HG02759 (cell line): ENCODE results near the gene HINT2.

ENCODE experiments used
- ATAC-seq: cut with Tn5 transposase; IDR thresholded peaks from one replicate; pipeline ENCODE4 v1.9.1; 2021; ENCODE audit warnings: mild to moderate bottlenecking, moderate library complexity; ENCODE audit not compliant: unreplicated experiment

The HINT2 gene

GRCh38 chr9:35781066-35781465 lies 33.8 kb downstream of the HINT2 start:
- ATAC-seq, result no peak

DNA sequence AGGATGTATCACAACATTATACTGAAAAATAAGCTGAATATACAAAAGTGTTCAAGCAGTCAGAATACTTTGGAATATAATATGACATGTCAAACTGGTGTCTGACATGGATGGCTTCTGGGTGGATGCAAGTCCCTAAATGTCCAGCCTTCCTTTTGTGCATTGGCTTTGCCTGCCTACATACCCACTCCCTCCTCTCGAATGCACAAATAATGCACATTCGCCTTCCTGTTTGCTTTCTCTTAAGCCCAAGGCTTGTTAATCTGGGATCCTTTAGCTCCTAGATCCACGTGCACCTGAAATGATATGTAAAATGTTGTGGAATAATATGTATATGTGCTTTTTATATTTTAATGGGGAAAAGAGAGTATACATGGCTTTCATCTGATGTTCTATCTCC lies 36.3 kb downstream of the HINT2 start:
- ATAC-seq, result no peak

GRCh38 chr9:35776018-35776417 lies 38.8 kb downstream of the HINT2 start:
- peak; percentile 53 for ATAC-seq

DNA sequence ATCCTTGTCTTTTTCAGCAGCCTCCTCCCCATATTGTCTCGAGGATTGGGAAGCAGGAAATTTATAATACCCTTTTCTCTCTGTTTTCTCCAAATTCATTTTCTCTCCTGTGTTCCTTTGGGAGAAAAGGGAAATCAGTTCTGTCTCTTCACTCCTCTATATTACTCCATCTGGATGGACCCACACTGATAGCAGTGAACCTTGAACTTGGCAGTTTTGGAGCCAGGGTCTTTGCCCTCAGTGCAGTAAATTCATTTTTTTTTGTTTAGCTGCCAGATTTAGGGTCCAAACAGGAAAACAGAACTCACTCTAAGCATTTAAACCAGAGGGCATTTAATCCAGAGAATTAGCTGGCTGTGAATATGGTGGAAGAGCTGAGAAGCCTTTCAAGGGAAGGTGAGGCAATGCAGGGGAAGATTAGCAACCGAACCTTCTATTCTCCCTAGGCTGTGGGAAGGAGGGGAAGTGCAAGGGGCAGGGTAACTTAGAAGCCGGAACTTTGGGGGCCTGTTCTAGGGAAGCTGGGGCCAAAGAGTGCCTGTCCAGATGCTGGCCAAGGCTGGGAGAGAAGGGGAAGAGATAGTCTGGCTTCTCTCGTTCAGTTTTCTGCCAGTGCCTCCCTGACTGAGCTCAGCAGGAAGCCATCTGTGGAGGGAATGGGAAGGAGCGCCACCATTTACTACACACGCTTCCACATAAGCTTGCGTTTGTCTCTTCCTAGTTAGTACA lies 39.8 kb downstream of the HINT2 start:
- ATAC-seq, result no peak

DNA sequence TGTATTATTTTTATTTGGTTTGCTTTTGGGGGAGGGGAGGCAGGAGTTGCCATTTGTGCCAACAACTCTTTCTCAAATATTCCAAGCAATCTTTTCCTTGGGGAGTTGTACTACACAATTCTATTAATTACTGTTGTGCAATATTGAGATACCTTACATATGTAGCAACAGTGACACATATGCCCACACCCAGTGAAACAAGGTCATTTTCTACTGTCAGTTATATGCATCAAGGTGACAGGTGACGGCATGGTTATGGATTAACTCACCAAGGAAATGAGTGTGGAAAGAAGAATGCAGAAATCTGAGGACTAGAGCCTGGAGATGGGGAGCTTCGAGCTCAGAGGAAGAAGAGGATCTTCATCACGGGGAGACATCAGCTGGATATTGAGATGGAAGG lies 42.9 kb downstream of the HINT2 start:
- no peak for ATAC-seq

- no peak for ATAC-seq
Observed at GRCh38 chr9:35771534-35771933, 43.3 kb downstream of the HINT2 start.

DNA sequence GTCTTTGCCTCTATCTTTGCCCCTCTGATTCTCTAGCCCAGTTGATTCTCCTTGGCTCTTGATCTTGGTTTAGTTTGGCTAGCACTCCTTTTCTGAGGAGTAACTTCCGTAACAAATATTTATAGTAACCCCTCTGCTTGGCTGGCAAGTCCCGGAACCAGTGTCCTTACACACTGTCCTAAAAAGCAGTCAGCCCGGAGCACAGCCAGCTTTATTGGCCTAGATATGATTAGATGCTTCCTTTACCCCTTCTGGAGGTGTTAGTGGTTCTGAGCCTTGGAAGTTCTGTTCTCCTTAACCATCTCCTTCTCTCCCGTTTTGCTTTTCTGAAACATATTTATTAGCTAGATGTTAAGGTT lies 43.8 kb downstream of the HINT2 start:
- no peak for ATAC-seq

GRCh38 chr9:35769763-35770162 lies 45.1 kb downstream of the HINT2 start:
- ATAC-seq, result no peak

- no peak for ATAC-seq
Observed at GRCh38 chr9:35767458-35767857, 47.4 kb downstream of the HINT2 start.

DNA sequence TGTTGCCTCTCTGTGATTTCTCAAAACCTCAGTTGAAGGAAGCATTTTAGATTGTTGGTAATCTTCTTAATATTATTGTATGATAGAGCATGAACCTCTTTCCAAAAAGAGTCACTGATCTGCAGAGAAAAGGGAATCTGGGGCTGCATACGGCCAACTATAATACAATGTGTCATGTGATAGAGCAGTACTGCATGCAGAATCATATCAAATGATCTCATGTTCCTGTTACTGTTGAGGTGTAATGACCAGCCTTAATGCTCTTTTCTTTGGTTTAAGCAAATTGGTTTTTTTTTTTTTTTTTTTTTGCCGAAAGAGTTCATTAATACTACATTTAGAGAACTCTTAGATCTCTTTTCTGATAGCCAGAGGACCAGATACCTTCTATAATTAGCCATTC lies 47.8 kb downstream of the HINT2 start:
- no peak for ATAC-seq

- ATAC-seq, result no peak
Observed at GRCh38 chr9:35763803-35764202, 51.0 kb downstream of the HINT2 start.

- no peak for ATAC-seq
Observed at GRCh38 chr9:35763181-35763580, 51.7 kb downstream of the HINT2 start.
